GM10266 (cell line): ENCODE measurements around the gene PARVA.

ENCODE experiments used
- DNase-seq: peaks from one replicate; pipeline ENCODE4 v3.0.0; 2012; ENCODE audit errors: extremely low spot score
- TF ChIP-seq, protein P1 (sequence below): IDR thresholded peaks from 2 replicates; pipeline ENCODE4 v1.5.1; 2012; ENCODE audit warnings: mild to moderate bottlenecking, low read depth; ENCODE audit not compliant: control insufficient read depth, insufficient read depth; ENCODE audit errors: missing control alignments

Gene PARVA

DNA sequence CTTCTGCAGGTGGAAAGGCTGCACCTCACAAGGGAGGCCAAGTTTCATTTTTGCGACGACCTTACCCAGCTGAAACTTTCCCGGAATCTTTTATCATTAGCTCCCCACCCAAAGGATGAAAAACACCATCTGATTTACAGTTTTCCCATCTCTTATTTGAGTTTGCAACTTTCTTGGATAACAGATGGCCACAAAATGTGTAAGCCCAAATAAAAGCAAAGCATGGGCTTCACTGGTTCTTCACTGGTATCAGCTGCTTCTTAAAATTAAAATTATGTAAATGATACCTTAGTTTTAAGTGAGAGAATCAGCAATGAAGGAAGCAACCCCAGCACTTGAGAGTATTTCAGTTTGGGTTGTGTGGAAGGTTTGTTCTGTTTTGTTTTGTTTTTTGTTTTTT, 55.8 kb downstream of the PARVA start:
- DNase-seq = no peak
- TF ChIP-seq, protein P1, sequence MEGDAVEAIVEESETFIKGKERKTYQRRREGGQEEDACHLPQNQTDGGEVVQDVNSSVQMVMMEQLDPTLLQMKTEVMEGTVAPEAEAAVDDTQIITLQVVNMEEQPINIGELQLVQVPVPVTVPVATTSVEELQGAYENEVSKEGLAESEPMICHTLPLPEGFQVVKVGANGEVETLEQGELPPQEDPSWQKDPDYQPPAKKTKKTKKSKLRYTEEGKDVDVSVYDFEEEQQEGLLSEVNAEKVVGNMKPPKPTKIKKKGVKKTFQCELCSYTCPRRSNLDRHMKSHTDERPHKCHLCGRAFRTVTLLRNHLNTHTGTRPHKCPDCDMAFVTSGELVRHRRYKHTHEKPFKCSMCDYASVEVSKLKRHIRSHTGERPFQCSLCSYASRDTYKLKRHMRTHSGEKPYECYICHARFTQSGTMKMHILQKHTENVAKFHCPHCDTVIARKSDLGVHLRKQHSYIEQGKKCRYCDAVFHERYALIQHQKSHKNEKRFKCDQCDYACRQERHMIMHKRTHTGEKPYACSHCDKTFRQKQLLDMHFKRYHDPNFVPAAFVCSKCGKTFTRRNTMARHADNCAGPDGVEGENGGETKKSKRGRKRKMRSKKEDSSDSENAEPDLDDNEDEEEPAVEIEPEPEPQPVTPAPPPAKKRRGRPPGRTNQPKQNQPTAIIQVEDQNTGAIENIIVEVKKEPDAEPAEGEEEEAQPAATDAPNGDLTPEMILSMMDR = no peak

DNA sequence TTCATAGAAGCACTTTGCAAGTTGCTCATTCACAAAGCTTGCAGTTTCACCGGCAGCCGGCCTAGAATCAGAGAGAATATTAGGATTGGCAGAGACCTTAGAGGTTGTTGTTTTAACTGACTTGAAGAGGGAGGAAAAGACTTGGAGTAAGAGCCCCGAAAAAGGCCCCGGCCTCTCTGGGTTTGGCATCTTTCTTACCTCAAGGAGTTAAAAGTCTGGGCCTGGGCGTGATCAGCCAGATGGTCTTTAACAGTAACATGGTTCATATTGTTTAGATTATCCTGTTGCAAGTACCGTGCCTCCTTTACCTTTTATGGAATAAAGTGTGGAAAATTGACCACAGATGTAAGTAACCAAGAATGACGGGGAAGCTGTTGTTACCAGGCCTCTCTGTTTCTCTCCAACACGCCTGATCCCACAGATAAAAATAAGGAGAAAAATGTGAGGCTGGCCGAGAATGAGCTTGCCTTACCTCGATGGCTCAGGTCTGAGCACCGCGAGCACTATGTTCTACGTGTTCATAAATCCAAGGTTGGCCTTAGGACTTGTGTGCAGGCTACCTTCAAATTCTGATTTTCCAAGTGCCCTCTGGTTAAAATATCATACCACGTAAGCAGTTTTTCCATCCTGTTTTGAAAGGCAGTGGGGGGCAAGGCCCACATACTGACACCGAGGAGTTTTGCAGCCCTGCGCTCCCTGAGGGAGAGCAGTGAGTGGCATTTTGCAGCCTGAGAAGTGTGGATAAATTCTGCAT, 56.4 kb downstream of the PARVA start:
- TF ChIP-seq, protein P1 = no peak
- no peak for DNase-seq

DNA sequence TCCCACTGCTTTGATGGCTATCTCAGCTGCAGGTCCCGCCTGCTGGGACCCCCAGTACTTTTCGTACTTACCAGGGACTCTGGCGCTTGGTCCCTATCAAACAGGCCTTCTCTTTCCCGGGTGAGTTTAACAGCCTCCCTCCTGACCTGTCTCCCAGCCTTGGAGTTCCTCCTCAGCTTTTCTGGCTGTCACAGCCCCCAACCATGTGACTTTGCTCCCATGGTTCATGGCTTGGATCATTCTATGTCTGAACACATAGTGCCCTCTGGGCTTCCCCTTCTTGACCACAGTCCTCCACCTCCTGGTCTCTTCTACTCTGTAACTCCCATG, 56.9 kb downstream of the PARVA start:
- no peak for DNase-seq
- TF ChIP-seq, protein P1 = no peak

DNA sequence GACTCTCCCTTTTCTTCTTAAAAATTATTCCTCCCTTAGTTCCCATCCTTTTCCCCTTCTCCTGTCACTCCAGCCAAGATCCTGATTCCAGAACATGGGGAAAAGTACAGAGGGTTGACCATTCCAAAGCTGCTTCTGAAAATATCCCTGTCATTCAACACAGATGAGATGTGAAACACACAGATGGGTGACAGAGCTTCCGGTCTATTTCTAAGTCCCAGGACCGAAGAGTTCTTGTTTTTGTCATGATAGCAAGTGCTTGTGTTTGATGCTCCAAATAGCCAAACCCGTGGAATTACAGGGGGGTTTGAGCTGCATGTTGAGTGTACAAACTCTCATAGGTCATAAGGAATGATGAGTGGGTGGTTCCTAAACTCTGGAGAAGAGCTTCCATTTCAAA, 57.9 kb downstream of the PARVA start:
- TF ChIP-seq, protein P1 = no peak
- no peak for DNase-seq

DNA sequence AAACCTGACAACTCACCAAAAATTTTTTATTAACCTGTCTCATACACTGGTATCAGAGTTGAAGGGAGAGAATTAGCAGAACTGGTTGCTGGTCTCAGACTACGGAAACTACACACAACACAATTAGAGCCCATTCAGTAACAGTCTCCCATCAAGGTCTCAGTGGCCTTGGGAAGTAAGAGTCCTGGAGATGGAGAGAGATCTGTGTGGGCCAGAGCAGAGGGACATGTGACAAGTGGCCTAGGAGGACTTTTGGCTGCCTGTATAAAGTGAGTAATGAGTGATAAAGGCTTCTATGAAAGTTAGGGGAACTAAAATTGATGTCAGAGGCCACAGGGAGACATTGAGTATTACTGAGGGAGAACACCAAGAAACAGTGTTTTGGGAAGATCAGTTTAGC, 58.9 kb downstream of the PARVA start:
- TF ChIP-seq, protein P1 = no peak
- no peak for DNase-seq

DNA sequence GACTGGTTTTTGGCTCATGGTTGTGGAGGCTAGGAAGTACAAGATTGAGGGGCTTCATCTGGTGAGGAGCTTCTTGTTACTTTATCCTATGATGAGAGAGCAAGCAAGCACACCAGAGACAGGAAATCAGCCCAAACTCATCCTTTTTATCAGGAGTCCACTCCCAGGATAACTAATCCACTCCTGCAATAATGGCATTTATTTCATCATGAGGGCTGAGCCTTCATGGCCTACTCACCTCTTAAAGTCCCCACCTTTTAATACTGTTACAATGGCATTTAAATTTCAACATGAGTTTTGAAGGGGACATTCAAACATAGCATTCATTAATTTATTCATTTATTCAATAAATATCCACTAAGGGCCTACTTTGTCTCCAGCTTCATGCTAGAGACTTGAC, 60.9 kb downstream of the PARVA start:
- TF ChIP-seq, protein P1 = no peak
- DNase-seq = no peak

DNA sequence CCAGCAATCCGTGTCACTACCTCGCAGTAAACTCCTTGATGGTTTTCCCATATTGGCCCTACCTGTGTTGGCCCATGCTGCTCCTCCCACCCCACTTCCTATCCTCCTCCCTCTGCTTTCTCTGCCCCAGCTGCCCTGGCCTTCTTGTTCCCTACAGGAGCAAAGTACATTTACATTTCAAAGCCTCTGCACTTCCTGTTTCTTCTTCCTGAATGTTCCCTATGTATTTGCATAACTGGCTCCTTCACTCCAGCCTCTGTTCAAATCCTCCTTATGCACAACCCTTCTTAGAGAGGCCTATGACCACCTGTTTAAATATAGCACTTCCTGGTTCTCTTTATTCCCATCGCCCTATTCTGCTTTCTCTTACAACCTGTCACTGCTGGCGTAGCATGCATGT, 62.2 kb downstream of the PARVA start:
- TF ChIP-seq, protein P1 = no peak
- no peak for DNase-seq
